ENCODE results near the gene AOPEP. TPM values are rescaled to one million over a fixed set of nuclear protein-coding genes. Genes with fewer than 3 reads are reported as not detected.

AOPEP gene
- total RNA-seq, 4 donors from 2014 or later: 252 to 375 (median 312) TPM

DNA sequence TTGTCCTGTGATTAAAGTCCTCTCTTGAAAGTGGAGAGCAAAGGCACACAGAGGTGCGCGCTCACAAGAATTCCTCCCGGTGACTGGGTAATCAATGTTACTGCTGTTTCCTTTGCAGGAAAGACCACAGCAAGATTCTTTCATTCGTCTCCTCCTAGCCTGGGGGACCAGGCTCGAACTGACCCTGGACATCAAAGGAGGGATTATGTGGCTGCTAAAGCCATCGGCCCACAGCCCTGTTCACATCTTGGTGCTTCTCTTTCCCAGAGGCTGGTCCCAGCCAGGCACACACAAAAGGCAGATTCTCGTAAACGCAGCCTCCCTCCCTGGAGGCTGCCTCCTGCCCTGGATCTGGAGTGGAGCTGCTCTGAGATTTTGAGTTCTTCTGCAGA, 360.1 kb downstream of the AOPEP start:
- Histone ChIP-seq H3K4me1 (peaks cover 5 to 100% (median 43%) of the 10 kb centered on the region in 3 donors), H3K36me3 (peaks cover 0 to 75% of the 10 kb centered on the region in 2 donors), H3K9me3 (no peaks in the 10 kb centered on the region), H3K4me3 (no peak overlapping the region), H3K27ac (peak overlapping the region in 3 of 4 donors; percentile 73 to 89 (median 87)), H3K27me3 (no peaks in the 10 kb centered on the region)
- no peak for ATAC-seq
- TF ChIP-seq CTCF (IDR thresholded peaks at IDR 0.05): no peak
- TF ChIP-seq EP300 (IDR thresholded peaks at IDR 0.05): no peak
- TF ChIP-seq POLR2A (IDR thresholded peaks at IDR 0.05): no peak
- TF ChIP-seq POLR2AphosphoS5 (IDR thresholded peaks at IDR 0.05): no peak
- 68% methylated on average over 4 of the region's 8 CpGs; no CpG with 5 or more reads in 1 of the 2 donors for WGBS, 2 donors (ENCODE audit: low coverage in 1 of 2)

DNA sequence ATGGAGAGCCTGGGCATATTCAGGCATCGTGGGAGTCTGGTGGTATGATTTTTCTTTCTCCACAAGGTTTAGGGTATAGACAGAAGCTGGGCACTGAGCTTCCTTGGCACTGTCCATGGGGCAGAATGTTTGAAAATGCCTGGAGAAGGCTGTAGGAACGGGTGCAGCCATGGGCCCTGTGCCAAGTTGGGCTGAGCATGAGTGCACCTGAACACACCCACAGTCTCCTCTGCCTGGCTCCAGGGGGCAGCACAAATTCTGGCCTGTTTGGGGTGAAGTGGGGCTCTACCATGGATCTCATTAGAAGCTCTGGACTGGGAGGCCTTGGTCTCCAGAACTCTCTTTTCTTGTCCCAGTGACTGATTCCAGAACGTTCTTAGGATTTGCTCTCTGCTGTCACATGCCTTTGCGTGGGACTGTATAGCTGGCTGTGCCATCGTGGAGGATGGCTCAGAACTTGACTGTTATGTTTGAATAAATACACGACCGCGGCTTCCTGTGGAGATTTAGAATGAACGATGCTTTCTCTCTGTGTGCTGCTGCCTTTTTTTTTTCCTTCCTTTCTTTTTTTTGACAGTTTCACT, 361.3 kb downstream of the AOPEP start:
- TF ChIP-seq EP300 (IDR thresholded peaks at IDR 0.05) (no peak), POLR2AphosphoS5 (IDR thresholded peaks at IDR 0.05) (peak; percentile 17), POLR2A (IDR thresholded peaks at IDR 0.05) (no peak), CTCF (IDR thresholded peaks at IDR 0.05) (peak in 3 of 4 experiments; percentile 21 to 46 (median 34))
- Histone ChIP-seq H3K9me3 (no peaks in the 10 kb centered on the region), H3K4me1 (peaks cover 8 to 100% (median 54%) of the 10 kb centered on the region in 3 donors), H3K4me3 (no peak overlapping the region), H3K27ac (peak overlapping the region; percentile 7 to 89 (median 81)), H3K27me3 (no peaks in the 10 kb centered on the region), H3K36me3 (peaks cover 0 to 63% of the 10 kb centered on the region in 2 donors)
- no peak for ATAC-seq
- WGBS, 2 donors (ENCODE audit: low coverage in 1 of 2): 0 to 47% methylated on average over 1 to 4 of the region's 9 CpGs

DNA sequence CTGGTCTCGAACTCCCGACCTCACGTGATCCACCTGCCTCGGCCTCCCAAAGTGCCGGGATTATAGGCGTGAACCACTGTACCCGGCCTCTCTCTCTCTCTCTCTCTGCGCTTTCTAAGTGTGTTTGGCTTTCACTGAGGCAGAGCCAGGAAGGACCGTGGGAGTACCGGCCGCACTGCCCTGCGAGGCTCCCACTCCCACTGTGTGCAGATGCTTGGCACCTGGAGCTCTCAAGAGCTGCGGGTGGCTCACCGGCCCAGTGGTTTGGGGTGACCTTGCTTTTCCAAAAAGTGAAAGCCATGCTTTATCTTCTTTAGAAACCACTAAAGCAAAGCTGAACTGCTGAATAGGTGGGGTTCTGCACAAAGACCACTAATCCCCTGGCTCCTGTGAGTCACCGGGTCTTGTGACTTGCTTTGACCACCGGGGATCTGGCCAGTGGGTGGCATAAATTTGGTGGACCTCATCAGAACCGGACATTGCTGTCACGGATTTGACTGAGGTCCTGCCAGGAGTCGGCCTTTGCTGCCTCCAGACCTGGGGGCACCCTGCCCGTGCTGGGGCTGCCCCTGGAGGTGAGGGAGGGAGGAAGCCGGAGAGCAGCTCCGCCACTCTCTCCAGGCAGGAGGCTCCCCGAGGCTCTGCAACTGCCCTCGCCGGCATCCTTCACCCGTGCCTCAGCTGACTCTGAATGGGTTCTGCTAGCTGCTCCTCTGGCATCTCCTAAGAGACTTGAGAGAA, 362.1 kb downstream of the AOPEP start:
- no peaks in the 10 kb centered on the region for H3K27me3 ChIP-seq
- peaks cover 0 to 54% of the 10 kb centered on the region in 2 donors for H3K36me3 ChIP-seq
- H3K27ac ChIP-seq: peak overlapping the region; percentile 45 to 89 (median 81)
- TF ChIP-seq CTCF (IDR thresholded peaks at IDR 0.05) (no peak), POLR2AphosphoS5 (IDR thresholded peaks at IDR 0.05) (peak; percentile 9), EP300 (IDR thresholded peaks at IDR 0.05) (no peak), POLR2A (IDR thresholded peaks at IDR 0.05) (no peak)
- peaks cover 8 to 100% (median 55%) of the 10 kb centered on the region in 3 donors for H3K4me1 ChIP-seq
- H3K4me3 ChIP-seq: no peak overlapping the region
- ATAC-seq: no peak
- 75 to 82% methylated on average over 4 to 5 of the region's 26 CpGs for WGBS, 2 donors (ENCODE audit: low coverage in 1 of 2)
- no peaks in the 10 kb centered on the region for H3K9me3 ChIP-seq

- Histone ChIP-seq H3K9me3 (no peaks in the 10 kb centered on the region), H3K27ac (peak overlapping the region; percentile 45 to 89 (median 81)), H3K27me3 (no peaks in the 10 kb centered on the region), H3K36me3 (peaks cover 0 to 48% of the 10 kb centered on the region in 2 donors), H3K4me3 (no peak overlapping the region), H3K4me1 (peaks cover 8 to 100% (median 60%) of the 10 kb centered on the region in 3 donors)
- no peak for ATAC-seq
- 45% methylated on average over 2 of the region's 16 CpGs; no CpG with 5 or more reads in 1 of the 2 donors for WGBS, 2 donors (ENCODE audit: low coverage in 1 of 2)
- TF ChIP-seq POLR2AphosphoS5 (IDR thresholded peaks at IDR 0.05) (peak; percentile 22), EP300 (IDR thresholded peaks at IDR 0.05) (no peak), POLR2A (IDR thresholded peaks at IDR 0.05) (no peak), CTCF (IDR thresholded peaks at IDR 0.05) (no peak)
Observed at GRCh38 chr9:95089257-95090022, 362.9 kb downstream of the AOPEP start.

All from gastroesophageal sphincter (tissue), 4 donors.